WTC11 (cell line): ENCODE results near the gene LAPTM4A. TPM values are rescaled to one million over a fixed set of nuclear protein-coding genes. Genes with fewer than 3 reads are reported as not detected.
A peak's percentile ranks its signal among the peaks of the same experiment; 100 is the strongest.

Source experiments
- ATAC-seq: fragments of 200-7000 bp; cut with Tn5 transposase; 2 replicates; pipeline ENCODE4 v1.10.0; 2021; ENCODE audit warnings: mild to moderate bottlenecking, moderate library complexity
- Bru-seq: library from RNA; stranded (reverse); fragments of 400-500 nt; gene quantifications from one replicate; lab custom pipeline; 2021; lab: Mats Ljungman, UMichigan
- CTCF ChIA-PET: fragments of 300-600 bp; sonication (Branson Sonifier 250); formaldehyde crosslinking; loops from one replicate; lab custom pipeline; 2021; ENCODE audit warnings: antibody characterized with exemption; lab: Charles Lee
- POLR2A ChIA-PET: fragments of 350-600 bp; sonication (Branson Sonifier 250); formaldehyde crosslinking; loops from one replicate; lab custom pipeline; 2021; ENCODE audit warnings: antibody characterized with exemption; lab: Charles Lee
- DNase-seq: peaks from one replicate; pipeline ENCODE4 v3.0.0; 2021; ENCODE audit warnings: low spot score
- H3K27ac Mint-ChIP-seq: 2 replicates; pipeline ENCODE4 v1.8.0; 2021; ENCODE audit warnings: mixed read lengths
- H3K27me3 Mint-ChIP-seq: 2 replicates; pipeline ENCODE4 v1.8.0; 2021; ENCODE audit warnings: low read depth, mild to moderate bottlenecking, moderate library complexity, mixed read lengths
- H3K36me3 Mint-ChIP-seq: 2 replicates; pipeline ENCODE4 v1.8.0; 2021; ENCODE audit warnings: mixed read lengths
- H3K4me1 Mint-ChIP-seq: 2 replicates; pipeline ENCODE4 v1.8.0; 2022; ENCODE audit warnings: mixed read lengths
- H3K4me3 Mint-ChIP-seq: 2 replicates; pipeline ENCODE4 v1.8.0; 2021; ENCODE audit warnings: mild to moderate bottlenecking, moderate library complexity, mixed read lengths
- H3K9me3 Mint-ChIP-seq: 2 replicates; pipeline ENCODE4 v1.8.0; 2021; ENCODE audit warnings: mixed read lengths
- ATF1 ChIP-seq: sonication (generic); formaldehyde crosslinking; IDR thresholded peaks from 2 replicates; pipeline ENCODE4 v1.8.1; 2023; ENCODE audit warnings: mild to moderate bottlenecking, moderate library complexity, missing genetic modification reagents
- FOXK1 ChIP-seq: sonication (generic); formaldehyde crosslinking; IDR thresholded peaks from 2 replicates; pipeline ENCODE4 v1.8.0; 2022; ENCODE audit warnings: mild to moderate bottlenecking, moderate library complexity, missing genetic modification reagents
- NFYB ChIP-seq: sonication (generic); formaldehyde crosslinking; conservative IDR thresholded peaks from 2 replicates; pipeline ENCODE4 v1.8.0; 2022; ENCODE audit warnings: low read depth, missing genetic modification reagents
- NR3C1 ChIP-seq: sonication (generic); formaldehyde crosslinking; conservative IDR thresholded peaks from 2 replicates; pipeline ENCODE4 v1.8.1; 2023; ENCODE audit warnings: low read depth, mild to moderate bottlenecking, missing genetic modification reagents
- OVOL2 ChIP-seq: fragments of 250-450 bp; sonication (Bioruptor Pico); IDR thresholded peaks from 2 replicates; pipeline ENCODE4 v1.9.0; 2021; ENCODE audit warnings: mild to moderate bottlenecking, borderline replicate concordance
- SMAD4 ChIP-seq: sonication (generic); formaldehyde crosslinking; IDR thresholded peaks from 2 replicates; pipeline ENCODE4 v1.8.0; 2022; ENCODE audit warnings: mild to moderate bottlenecking, missing genetic modification reagents
- SOX15 ChIP-seq: fragments of 250-450 bp; sonication (Bioruptor Pico); IDR thresholded peaks from 2 replicates; pipeline ENCODE4 v1.9.0; 2021; ENCODE audit warnings: mild to moderate bottlenecking
- TEAD4 ChIP-seq: sonication (generic); formaldehyde crosslinking; IDR thresholded peaks from 2 replicates; pipeline ENCODE4 v1.8.0; 2022; ENCODE audit warnings: mild to moderate bottlenecking, missing genetic modification reagents
- ZBTB21 ChIP-seq: sonication (generic); formaldehyde crosslinking; IDR thresholded peaks from 2 replicates; pipeline ENCODE4 v1.8.1; 2023; ENCODE audit warnings: mild to moderate bottlenecking, missing genetic modification reagents, borderline replicate concordance
- ZNF121 ChIP-seq: sonication (generic); formaldehyde crosslinking; IDR thresholded peaks from 2 replicates; pipeline ENCODE4 v1.8.0; 2023; ENCODE audit warnings: missing genetic modification reagents
- ZNF232 ChIP-seq: sonication (generic); formaldehyde crosslinking; IDR thresholded peaks from 2 replicates; pipeline ENCODE4 v1.8.0; 2022; ENCODE audit warnings: mild to moderate bottlenecking, missing genetic modification reagents
- ZNF671 ChIP-seq: fragments of 250-450 bp; sonication (Bioruptor Pico); IDR thresholded peaks from 2 replicates; pipeline ENCODE4 v1.8.0; 2021; ENCODE audit warnings: mild to moderate bottlenecking
- long read RNA-seq, 3 experiments: library from RNA in 1 of 3; library from capped mRNA in 1 of 3; library from polyadenylated mRNA in 1 of 3; unstranded in 2 of 3; stranded (forward) in 1 of 3; transcript quantifications; one replicate each; pipeline ENCODE4 v2.0.0, GENCODE V29; 2021
- total RNA-seq: library from RNA; stranded (reverse); gene quantifications from 3 replicates; pipeline ENCODE4 v1.2.3, GENCODE V29; 2021
- TF ChIP-seq, protein P1 (sequence below): sonication (generic); formaldehyde crosslinking; IDR thresholded peaks from 2 replicates; pipeline ENCODE4 v1.8.1; 2023; ENCODE audit warnings: mild to moderate bottlenecking, moderate library complexity, missing genetic modification reagents
- TF ChIP-seq, protein P2 (sequence below): sonication (generic); formaldehyde crosslinking; IDR thresholded peaks from 2 replicates; pipeline ENCODE4 v1.8.1; 2022; ENCODE audit warnings: low read depth, missing genetic modification reagents, borderline replicate concordance
- TF ChIP-seq, protein P3 (sequence below): fragments of 200-600 bp; IDR thresholded peaks from 2 replicates; pipeline ENCODE4 v1.8.0; 2022; ENCODE audit warnings: antibody characterized with exemption
- TF ChIP-seq, protein P4 (sequence below): sonication (generic); formaldehyde crosslinking; IDR thresholded peaks from 2 replicates; pipeline ENCODE4 v1.8.1; 2022; ENCODE audit warnings: low read depth, mild to moderate bottlenecking, moderate library complexity, missing genetic modification reagents, borderline replicate concordance
- TF ChIP-seq, protein P5 (sequence below): sonication (generic); formaldehyde crosslinking; IDR thresholded peaks from 2 replicates; pipeline ENCODE4 v1.8.0; 2023; ENCODE audit warnings: mild to moderate bottlenecking, missing genetic modification reagents
- TF ChIP-seq, protein P6 (sequence below): sonication (generic); formaldehyde crosslinking; IDR thresholded peaks from 2 replicates; pipeline ENCODE4 v1.8.1; 2023; ENCODE audit warnings: mild to moderate bottlenecking, missing genetic modification reagents, moderate library complexity
- TF ChIP-seq, protein P7 (sequence below): fragments of 250-450 bp; sonication (Bioruptor Pico); IDR thresholded peaks from 2 replicates; pipeline ENCODE4 v1.9.0; 2021; ENCODE audit warnings: mild to moderate bottlenecking
- TF ChIP-seq, protein P8 (sequence below): sonication (generic); formaldehyde crosslinking; IDR thresholded peaks from 2 replicates; pipeline ENCODE4 v1.8.0; 2023; ENCODE audit warnings: missing genetic modification reagents

Gene LAPTM4A
- 163 to 166 TPM (median 165 TPM) in 3 replicates for total RNA-seq
- Bru-seq, nascent RNA, result percentile 92 among the genes with signal in this experiment
- long read RNA-seq, experiment 1, transcript LAPTM4A-201 (7 exons, 1,765 nt), result major isoform, 793 of 835 reads
- long read RNA-seq, experiment 1, partial matches to known transcripts, result 12 of 835 reads
- long read RNA-seq, experiment 1, other reads (novel, unspliced or antisense), result 29 of 835 reads
- long read RNA-seq, experiment 2, transcript LAPTM4A-201 (7 exons, 1,765 nt), result major isoform, 314 of 425 reads
- long read RNA-seq, experiment 2, transcript LAPTM4A-202 (3 exons, 487 nt), result minor isoform, 8 of 425 reads
- long read RNA-seq, experiment 2, partial matches to known transcripts, result 30 of 425 reads
- long read RNA-seq, experiment 2, other reads (novel, unspliced or antisense), result 73 of 425 reads
- long read RNA-seq, experiment 3, transcript LAPTM4A-201 (7 exons, 1,765 nt), result major isoform, 1,202 of 1,250 reads
- long read RNA-seq, experiment 3, partial matches to known transcripts, result 4 of 1,250 reads
- long read RNA-seq, experiment 3, other reads (novel, unspliced or antisense), result 44 of 1,250 reads

DNA sequence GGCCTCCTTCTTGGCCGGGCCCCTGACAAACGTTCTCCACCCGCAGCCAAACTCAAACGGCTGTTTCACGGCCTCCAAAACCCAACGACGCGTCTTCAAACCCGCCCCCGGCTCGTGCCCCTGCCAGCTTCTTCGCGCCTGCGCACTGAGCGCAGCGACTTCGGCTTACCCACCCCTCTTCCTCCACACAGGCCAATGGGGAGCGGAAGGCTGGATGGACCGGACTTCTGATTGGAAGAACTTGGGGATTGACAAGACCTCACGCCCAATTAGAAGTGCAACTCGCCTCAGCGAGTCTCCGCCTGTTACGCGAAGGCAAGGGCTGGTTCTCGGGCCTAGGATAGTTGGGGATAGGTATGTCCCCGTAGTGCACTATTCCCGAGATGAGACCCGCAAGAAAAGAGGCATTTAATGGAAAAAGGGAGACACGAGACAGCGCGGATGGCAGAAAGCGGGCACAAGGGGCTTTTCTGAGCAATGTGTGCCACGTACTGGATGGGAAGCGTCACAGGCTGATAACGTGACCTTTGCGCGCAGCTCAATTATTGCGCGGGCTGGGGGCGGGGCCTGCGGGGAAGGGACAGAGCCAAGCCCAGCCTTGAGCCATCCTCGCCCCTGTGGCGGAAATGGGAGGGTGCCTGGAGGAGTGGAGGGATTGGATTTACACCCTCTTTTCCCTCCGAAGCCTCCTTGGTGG is at the start of gene LAPTM4A:
Gene LAPTM4A, minus strand, starts transcription at position 97 of the 697 bp plus-strand sequence. CDS start 108 bp downstream, outside the sequence.
- Mint-ChIP-seq H3K27ac (no peak within 1 kb of the TSS; the same call in 1 of the 2 replicates), H3K9me3 (no peaks in the 10 kb centered on the region), H3K4me3 (no peak within 1 kb of the TSS), H3K4me1 (peaks cover 25% of the 10 kb centered on the region), H3K36me3 (0 out of 2 replicates have a peak, but pooled peaks cover 2% of the 10 kb centered on the region), H3K27me3 (peaks cover 7% of the 10 kb centered on the region)
- ChIA-PET CTCF (interaction anchor here (0.6 to 6.7 kb wide), 14 partner anchors 8 to 360 kb away, joined by 3 to 62 read pairs (median 4); partner anchors contain the start of genes MATN3 and WDR35), POLR2A (interaction anchor here (0.6 to 3.1 kb wide), 10 partner anchors 9 to 62 kb away, joined by 3 to 14 read pairs (median 4); partner anchors contain the start of genes MATN3 and WDR35)
- peak; percentile 98 for DNase-seq
- ATAC-seq, result peak; percentile 97
- TF ChIP-seq, protein P1, sequence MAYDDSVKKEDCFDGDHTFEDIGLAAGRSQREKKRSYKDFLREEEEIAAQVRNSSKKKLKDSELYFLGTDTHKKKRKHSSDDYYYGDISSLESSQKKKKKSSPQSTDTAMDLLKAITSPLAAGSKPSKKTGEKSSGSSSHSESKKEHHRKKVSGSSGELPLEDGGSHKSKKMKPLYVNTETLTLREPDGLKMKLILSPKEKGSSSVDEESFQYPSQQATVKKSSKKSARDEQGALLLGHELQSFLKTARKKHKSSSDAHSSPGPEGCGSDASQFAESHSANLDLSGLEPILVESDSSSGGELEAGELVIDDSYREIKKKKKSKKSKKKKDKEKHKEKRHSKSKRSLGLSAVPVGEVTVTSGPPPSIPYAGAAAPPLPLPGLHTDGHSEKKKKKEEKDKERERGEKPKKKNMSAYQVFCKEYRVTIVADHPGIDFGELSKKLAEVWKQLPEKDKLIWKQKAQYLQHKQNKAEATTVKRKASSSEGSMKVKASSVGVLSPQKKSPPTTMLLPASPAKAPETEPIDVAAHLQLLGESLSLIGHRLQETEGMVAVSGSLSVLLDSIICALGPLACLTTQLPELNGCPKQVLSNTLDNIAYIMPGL (CRISPR knock-in tag), result no peak; the same call in 1 of the 2 replicates
- TF ChIP-seq ZNF232 (CRISPR knock-in tag) (no peak), OVOL2 (CRISPR knock-in tag) (no peak), NR3C1 (CRISPR knock-in tag) (no peak), ATF1 (CRISPR knock-in tag) (no peak), FOXK1 (peak; percentile 76; the same call in 1 of the 2 replicates), ZNF121 (no peak), TEAD4 (CRISPR knock-in tag) (no peak), NFYB (CRISPR knock-in tag) (peak; percentile 98), SMAD4 (CRISPR knock-in tag) (no peak), ZNF671 (no peak), SOX15 (CRISPR knock-in tag) (no peak), ZBTB21 (no peak)
- TF ChIP-seq, protein P2, sequence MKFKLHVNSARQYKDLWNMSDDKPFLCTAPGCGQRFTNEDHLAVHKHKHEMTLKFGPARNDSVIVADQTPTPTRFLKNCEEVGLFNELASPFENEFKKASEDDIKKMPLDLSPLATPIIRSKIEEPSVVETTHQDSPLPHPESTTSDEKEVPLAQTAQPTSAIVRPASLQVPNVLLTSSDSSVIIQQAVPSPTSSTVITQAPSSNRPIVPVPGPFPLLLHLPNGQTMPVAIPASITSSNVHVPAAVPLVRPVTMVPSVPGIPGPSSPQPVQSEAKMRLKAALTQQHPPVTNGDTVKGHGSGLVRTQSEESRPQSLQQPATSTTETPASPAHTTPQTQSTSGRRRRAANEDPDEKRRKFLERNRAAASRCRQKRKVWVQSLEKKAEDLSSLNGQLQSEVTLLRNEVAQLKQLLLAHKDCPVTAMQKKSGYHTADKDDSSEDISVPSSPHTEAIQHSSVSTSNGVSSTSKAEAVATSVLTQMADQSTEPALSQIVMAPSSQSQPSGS, result no peak
- TF ChIP-seq, protein P3, sequence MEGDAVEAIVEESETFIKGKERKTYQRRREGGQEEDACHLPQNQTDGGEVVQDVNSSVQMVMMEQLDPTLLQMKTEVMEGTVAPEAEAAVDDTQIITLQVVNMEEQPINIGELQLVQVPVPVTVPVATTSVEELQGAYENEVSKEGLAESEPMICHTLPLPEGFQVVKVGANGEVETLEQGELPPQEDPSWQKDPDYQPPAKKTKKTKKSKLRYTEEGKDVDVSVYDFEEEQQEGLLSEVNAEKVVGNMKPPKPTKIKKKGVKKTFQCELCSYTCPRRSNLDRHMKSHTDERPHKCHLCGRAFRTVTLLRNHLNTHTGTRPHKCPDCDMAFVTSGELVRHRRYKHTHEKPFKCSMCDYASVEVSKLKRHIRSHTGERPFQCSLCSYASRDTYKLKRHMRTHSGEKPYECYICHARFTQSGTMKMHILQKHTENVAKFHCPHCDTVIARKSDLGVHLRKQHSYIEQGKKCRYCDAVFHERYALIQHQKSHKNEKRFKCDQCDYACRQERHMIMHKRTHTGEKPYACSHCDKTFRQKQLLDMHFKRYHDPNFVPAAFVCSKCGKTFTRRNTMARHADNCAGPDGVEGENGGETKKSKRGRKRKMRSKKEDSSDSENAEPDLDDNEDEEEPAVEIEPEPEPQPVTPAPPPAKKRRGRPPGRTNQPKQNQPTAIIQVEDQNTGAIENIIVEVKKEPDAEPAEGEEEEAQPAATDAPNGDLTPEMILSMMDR, result no peak
- TF ChIP-seq, protein P4, sequence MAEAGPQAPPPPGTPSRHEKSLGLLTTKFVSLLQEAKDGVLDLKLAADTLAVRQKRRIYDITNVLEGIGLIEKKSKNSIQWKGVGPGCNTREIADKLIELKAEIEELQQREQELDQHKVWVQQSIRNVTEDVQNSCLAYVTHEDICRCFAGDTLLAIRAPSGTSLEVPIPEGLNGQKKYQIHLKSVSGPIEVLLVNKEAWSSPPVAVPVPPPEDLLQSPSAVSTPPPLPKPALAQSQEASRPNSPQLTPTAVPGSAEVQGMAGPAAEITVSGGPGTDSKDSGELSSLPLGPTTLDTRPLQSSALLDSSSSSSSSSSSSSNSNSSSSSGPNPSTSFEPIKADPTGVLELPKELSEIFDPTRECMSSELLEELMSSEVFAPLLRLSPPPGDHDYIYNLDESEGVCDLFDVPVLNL, result no peak
- TF ChIP-seq, protein P5, sequence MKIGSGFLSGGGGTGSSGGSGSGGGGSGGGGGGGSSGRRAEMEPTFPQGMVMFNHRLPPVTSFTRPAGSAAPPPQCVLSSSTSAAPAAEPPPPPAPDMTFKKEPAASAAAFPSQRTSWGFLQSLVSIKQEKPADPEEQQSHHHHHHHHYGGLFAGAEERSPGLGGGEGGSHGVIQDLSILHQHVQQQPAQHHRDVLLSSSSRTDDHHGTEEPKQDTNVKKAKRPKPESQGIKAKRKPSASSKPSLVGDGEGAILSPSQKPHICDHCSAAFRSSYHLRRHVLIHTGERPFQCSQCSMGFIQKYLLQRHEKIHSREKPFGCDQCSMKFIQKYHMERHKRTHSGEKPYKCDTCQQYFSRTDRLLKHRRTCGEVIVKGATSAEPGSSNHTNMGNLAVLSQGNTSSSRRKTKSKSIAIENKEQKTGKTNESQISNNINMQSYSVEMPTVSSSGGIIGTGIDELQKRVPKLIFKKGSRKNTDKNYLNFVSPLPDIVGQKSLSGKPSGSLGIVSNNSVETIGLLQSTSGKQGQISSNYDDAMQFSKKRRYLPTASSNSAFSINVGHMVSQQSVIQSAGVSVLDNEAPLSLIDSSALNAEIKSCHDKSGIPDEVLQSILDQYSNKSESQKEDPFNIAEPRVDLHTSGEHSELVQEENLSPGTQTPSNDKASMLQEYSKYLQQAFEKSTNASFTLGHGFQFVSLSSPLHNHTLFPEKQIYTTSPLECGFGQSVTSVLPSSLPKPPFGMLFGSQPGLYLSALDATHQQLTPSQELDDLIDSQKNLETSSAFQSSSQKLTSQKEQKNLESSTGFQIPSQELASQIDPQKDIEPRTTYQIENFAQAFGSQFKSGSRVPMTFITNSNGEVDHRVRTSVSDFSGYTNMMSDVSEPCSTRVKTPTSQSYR (CRISPR knock-in tag), result no peak; the same call in 1 of the 2 replicates
- TF ChIP-seq, protein P6, sequence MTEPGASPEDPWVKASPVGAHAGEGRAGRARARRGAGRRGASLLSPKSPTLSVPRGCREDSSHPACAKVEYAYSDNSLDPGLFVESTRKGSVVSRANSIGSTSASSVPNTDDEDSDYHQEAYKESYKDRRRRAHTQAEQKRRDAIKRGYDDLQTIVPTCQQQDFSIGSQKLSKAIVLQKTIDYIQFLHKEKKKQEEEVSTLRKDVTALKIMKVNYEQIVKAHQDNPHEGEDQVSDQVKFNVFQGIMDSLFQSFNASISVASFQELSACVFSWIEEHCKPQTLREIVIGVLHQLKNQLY (CRISPR knock-in tag), result no peak
- TF ChIP-seq, protein P7, sequence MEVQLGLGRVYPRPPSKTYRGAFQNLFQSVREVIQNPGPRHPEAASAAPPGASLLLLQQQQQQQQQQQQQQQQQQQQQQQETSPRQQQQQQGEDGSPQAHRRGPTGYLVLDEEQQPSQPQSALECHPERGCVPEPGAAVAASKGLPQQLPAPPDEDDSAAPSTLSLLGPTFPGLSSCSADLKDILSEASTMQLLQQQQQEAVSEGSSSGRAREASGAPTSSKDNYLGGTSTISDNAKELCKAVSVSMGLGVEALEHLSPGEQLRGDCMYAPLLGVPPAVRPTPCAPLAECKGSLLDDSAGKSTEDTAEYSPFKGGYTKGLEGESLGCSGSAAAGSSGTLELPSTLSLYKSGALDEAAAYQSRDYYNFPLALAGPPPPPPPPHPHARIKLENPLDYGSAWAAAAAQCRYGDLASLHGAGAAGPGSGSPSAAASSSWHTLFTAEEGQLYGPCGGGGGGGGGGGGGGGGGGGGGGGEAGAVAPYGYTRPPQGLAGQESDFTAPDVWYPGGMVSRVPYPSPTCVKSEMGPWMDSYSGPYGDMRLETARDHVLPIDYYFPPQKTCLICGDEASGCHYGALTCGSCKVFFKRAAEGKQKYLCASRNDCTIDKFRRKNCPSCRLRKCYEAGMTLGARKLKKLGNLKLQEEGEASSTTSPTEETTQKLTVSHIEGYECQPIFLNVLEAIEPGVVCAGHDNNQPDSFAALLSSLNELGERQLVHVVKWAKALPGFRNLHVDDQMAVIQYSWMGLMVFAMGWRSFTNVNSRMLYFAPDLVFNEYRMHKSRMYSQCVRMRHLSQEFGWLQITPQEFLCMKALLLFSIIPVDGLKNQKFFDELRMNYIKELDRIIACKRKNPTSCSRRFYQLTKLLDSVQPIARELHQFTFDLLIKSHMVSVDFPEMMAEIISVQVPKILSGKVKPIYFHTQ (CRISPR knock-in tag), result no peak
- TF ChIP-seq, protein P8, sequence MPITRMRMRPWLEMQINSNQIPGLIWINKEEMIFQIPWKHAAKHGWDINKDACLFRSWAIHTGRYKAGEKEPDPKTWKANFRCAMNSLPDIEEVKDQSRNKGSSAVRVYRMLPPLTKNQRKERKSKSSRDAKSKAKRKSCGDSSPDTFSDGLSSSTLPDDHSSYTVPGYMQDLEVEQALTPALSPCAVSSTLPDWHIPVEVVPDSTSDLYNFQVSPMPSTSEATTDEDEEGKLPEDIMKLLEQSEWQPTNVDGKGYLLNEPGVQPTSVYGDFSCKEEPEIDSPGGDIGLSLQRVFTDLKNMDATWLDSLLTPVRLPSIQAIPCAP (CRISPR knock-in tag), result no peak
